CD14-positive monocyte (primary cell): ENCODE measurements around the gene GPN3. TPM values are rescaled to one million over a fixed set of nuclear protein-coding genes. Genes with fewer than 3 reads are reported as not detected.

Source experiments
- DNase-seq, 3 donors: peaks; one replicate each; pipeline ENCODE4 v3.0.0-alpha.2; 2011 to 2022
- H2AFZ ChIP-seq: 2 replicates; pipeline ENCODE4 v1.6.0; 2012; ENCODE audit warnings: mild to moderate bottlenecking, low read depth, low read length, inconsistent platforms; ENCODE audit not compliant: insufficient read depth, poor library complexity, severe bottlenecking
- H3K27ac ChIP-seq, 2 donors: 1 replicate in 1 of 2; 2 replicates in 1 of 2; pipeline ENCODE4 v1.5.1; 2012 to 2013; ENCODE audit warnings: low read length in 2 of 2, control low read depth in 1 of 2, inconsistent platforms in 1 of 2, low read depth in 1 of 2, mild to moderate bottlenecking in 1 of 2
- H3K27me3 ChIP-seq, 2 donors: one replicate each; pipeline versions ENCODE4 v1.6.0 to v1.6.1; 2011 to 2013; ENCODE audit warnings: low read length in 2 of 2; ENCODE audit not compliant: control insufficient read depth in 2 of 2, insufficient read depth in 2 of 2
- H3K36me3 ChIP-seq, 2 donors: replicated peaks in 1 of 2; 1 replicate in 1 of 2; 2 replicates in 1 of 2; pipeline versions ENCODE4 v1.5.1 to v1.6.1; 2012 to 2013; ENCODE audit warnings: low read length in 2 of 2, control low read depth in 1 of 2, inconsistent platforms in 1 of 2, mild to moderate bottlenecking in 1 of 2; ENCODE audit not compliant: insufficient read depth in 2 of 2, control insufficient read depth in 1 of 2
- H3K4me1 ChIP-seq, 2 donors: 1 replicate in 1 of 2; 2 replicates in 1 of 2; pipeline versions ENCODE4 v1.5.1 to v1.6.1; 2012 to 2013; ENCODE audit warnings: low read length in 2 of 2, control low read depth in 1 of 2, inconsistent platforms in 1 of 2, mild to moderate bottlenecking in 1 of 2, moderate library complexity in 1 of 2; ENCODE audit not compliant: insufficient read depth in 2 of 2, control insufficient read depth in 1 of 2
- H3K4me2 ChIP-seq: replicated peaks from 2 replicates; pipeline ENCODE3; 2012; ENCODE audit warnings: low read length, moderate library complexity, mild to moderate bottlenecking; ENCODE audit not compliant: poor library complexity, severe bottlenecking; ENCODE audit errors: extremely low read depth
- H3K4me3 ChIP-seq, 3 experiments: fragments of 200-600 bp in 1 of 3; sonication (generic) in 1 of 3; replicated peaks in 1 of 3; 1 replicate in 2 of 3; 2 replicates in 1 of 3; pipeline ENCODE4 v1.5.1; 2011 to 2013; ENCODE audit warnings: low read length in 3 of 3, mild to moderate bottlenecking in 3 of 3, control low read depth in 2 of 3, low read depth in 2 of 3, inconsistent platforms in 1 of 3, moderate library complexity in 1 of 3
- H3K79me2 ChIP-seq: 2 replicates; pipeline ENCODE4 v1.6.0; 2012; ENCODE audit warnings: mild to moderate bottlenecking, control low read depth, inconsistent platforms, low read length, moderate library complexity; ENCODE audit not compliant: insufficient read depth
- H3K9ac ChIP-seq: 2 replicates; pipeline ENCODE4 v1.6.0; 2017; ENCODE audit warnings: low read length, mild to moderate bottlenecking; ENCODE audit not compliant: insufficient read depth, poor library complexity, severe bottlenecking
- H3K9me3 ChIP-seq, 2 donors: replicated peaks in 1 of 2; 1 replicate in 1 of 2; 2 replicates in 1 of 2; pipeline versions ENCODE4 v1.5.1 to v1.6.1; 2012 to 2013; ENCODE audit warnings: low read length in 2 of 2, control low read depth in 1 of 2; ENCODE audit not compliant: control insufficient read depth in 1 of 2, insufficient read depth in 1 of 2
- H4K20me1 ChIP-seq: 2 replicates; pipeline ENCODE4 v1.6.0; 2012; ENCODE audit warnings: mild to moderate bottlenecking, low read length, control low read depth, moderate library complexity; ENCODE audit not compliant: insufficient read depth
- H3K27ac Mint-ChIP-seq, 7 donors: one replicate each; pipeline ENCODE4 v1.8.0; 2020; ENCODE audit warnings: mild to moderate bottlenecking in 7 of 7, mixed read lengths in 7 of 7, moderate library complexity in 6 of 7, inconsistent platforms in 2 of 7
- H3K27me3 Mint-ChIP-seq, 3 donors: one replicate each; pipeline ENCODE4 v1.8.0; 2021 to 2022; ENCODE audit warnings: low read depth in 3 of 3, mild to moderate bottlenecking in 3 of 3, mixed read lengths in 3 of 3, moderate library complexity in 3 of 3, inconsistent platforms in 1 of 3
- H3K36me3 Mint-ChIP-seq, 2 donors: one replicate each; pipeline ENCODE4 v1.8.0; 2020; ENCODE audit warnings: mixed read lengths in 2 of 2, inconsistent platforms in 1 of 2, mild to moderate bottlenecking in 1 of 2
- H3K4me1 Mint-ChIP-seq: one replicate; pipeline ENCODE4 v1.8.0; 2020; ENCODE audit warnings: mild to moderate bottlenecking, mixed read lengths
- H3K4me3 Mint-ChIP-seq, 2 donors: one replicate each; pipeline ENCODE4 v1.8.0; 2020; ENCODE audit warnings: mild to moderate bottlenecking in 2 of 2, mixed read lengths in 2 of 2, moderate library complexity in 1 of 2
- H3K9me3 Mint-ChIP-seq, 7 donors: one replicate each; pipeline ENCODE4 v1.8.0; 2020 to 2022; ENCODE audit warnings: mixed read lengths in 7 of 7, mild to moderate bottlenecking in 6 of 7, moderate library complexity in 6 of 7, inconsistent platforms in 2 of 7
- CTCF ChIP-seq: fragments of 200-600 bp; IDR thresholded peaks from one replicate; pipeline ENCODE4 v1.8.0; 2022; ENCODE audit warnings: antibody characterized with exemption, mild to moderate bottlenecking
- WGBS: methylation state at CpG from one replicate; pipeline ENCODE4 v1.1.5; 2013; ENCODE audit warnings: missing lambda C conversion rate; ENCODE audit not compliant: insufficient coverage; 5-methylcytosine and 5-hydroxymethylcytosine counted together
- intact Hi-C, 2 donors: fragments of 100-400 bp; cut with micrococcal nuclease; formaldehyde crosslinking; loops; one replicate each; pipeline versions ENCODE4 v1.15.0 to v1.15.1; 2023
- polyA plus RNA-seq, 3 donors: library from polyadenylated mRNA; depleted of rRNA in 1 of 3; unstranded in 2 of 3; stranded (reverse) in 1 of 3; fragments of 300-500 nt in 2 of 3; fragments of >200 nt in 1 of 3; fragmentation: Illumina TruSeq in 2 of 3; gene quantifications; 1 replicate in 2 of 3; 2 replicates in 1 of 3; pipeline ENCODE4 v1.2.3, GENCODE V29; 2012 to 2021

GPN3 gene
- polyA plus RNA-seq, 3 donors = 7.3 to 52.4 (median 25.3) TPM

GRCh38 chr12:110508071-110508586, 40.1 kb upstream of the GPN3 start:
- intact Hi-C loops = no loop called here
- Mint-ChIP-seq H3K36me3 (no peaks in the 10 kb centered on the region), H3K9me3 (no peaks in the 10 kb centered on the region), H3K27me3 (peaks cover 0 to 2% (median 0%) of the 10 kb centered on the region in 3 donors), H3K27ac (no peak overlapping the region), H3K4me3 (no peak overlapping the region), H3K4me1 (no peaks in the 10 kb centered on the region)
- Histone ChIP-seq H3K27ac (no peak overlapping the region), H3K36me3 (no peaks in the 10 kb centered on the region), H3K9me3 (no peaks in the 10 kb centered on the region), H3K79me2 (peaks cover 3% of the 10 kb centered on the region), H3K4me3 (no peak overlapping the region), H3K4me2 (no peak overlapping the region), H4K20me1 (no peaks in the 10 kb centered on the region), H3K9ac (no peak overlapping the region), H2AFZ (no peak overlapping the region), H3K4me1 (no peaks in the 10 kb centered on the region), H3K27me3 (no peaks in the 10 kb centered on the region)
- no peak for DNase-seq
- TF ChIP-seq CTCF = no peak
- no CpG with 5 or more reads among the region's 4 CpGs for WGBS

- peaks cover 17 to 22% of the 10 kb centered on the region in 2 donors for H3K4me1 ChIP-seq
- H3K27me3 ChIP-seq = no peaks in the 10 kb centered on the region
- H3K4me2 ChIP-seq = no peak overlapping the region
- Mint-ChIP-seq H3K4me3 (no peak overlapping the region), H3K27me3 (no peaks in the 10 kb centered on the region), H3K27ac (no peak overlapping the region), H3K9me3 (no peaks in the 10 kb centered on the region), H3K4me1 (peaks cover 18% of the 10 kb centered on the region), H3K36me3 (no peaks in the 10 kb centered on the region)
- H2AFZ ChIP-seq = no peak overlapping the region
- TF ChIP-seq CTCF = no peak
- intact Hi-C loops = no loop called here
- no peak overlapping the region for H3K9ac ChIP-seq
- H3K9me3 ChIP-seq = no peaks in the 10 kb centered on the region
- peaks cover 21% of the 10 kb centered on the region for H3K79me2 ChIP-seq
- H3K4me3 ChIP-seq = no peak overlapping the region
- H3K27ac ChIP-seq = no peak overlapping the region
- no peaks in the 10 kb centered on the region for H3K36me3 ChIP-seq
- DNase-seq = no peak
- WGBS = no CpG with 5 or more reads among the region's 3 CpGs
- peaks cover 10% of the 10 kb centered on the region for H4K20me1 ChIP-seq
Measured at GRCh38 chr12:110505332-110505731, 37.3 kb upstream of the GPN3 start.
